HG03045 (cell line): Measurements from ENCODE around the gene ESRRG.

Source experiments
- ATAC-seq: cut with Tn5 transposase; IDR thresholded peaks from one replicate; pipeline ENCODE4 v1.9.1; 2021; ENCODE audit warnings: mild to moderate bottlenecking, moderate library complexity; ENCODE audit not compliant: unreplicated experiment

Gene ESRRG

DNA sequence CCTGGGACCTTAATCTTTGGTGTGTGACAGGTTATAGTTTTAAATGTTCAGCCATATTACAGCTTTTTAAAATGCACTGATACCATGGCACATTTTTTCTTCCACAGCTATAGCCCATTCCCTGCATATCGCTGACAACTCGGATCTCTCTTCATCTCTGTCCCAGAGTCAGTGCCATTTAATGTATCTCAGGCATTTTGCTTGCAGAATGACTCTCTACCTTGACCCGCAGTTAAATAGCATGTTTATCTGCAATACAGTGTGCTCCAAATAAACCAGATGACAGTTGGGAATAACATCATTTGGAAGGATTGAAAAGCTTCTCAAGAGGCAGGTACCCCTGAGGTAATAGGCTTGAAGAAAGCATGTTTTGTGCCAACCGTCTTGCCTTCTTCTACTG lies 200.2 kb downstream of the ESRRG start:
- no peak for ATAC-seq

DNA sequence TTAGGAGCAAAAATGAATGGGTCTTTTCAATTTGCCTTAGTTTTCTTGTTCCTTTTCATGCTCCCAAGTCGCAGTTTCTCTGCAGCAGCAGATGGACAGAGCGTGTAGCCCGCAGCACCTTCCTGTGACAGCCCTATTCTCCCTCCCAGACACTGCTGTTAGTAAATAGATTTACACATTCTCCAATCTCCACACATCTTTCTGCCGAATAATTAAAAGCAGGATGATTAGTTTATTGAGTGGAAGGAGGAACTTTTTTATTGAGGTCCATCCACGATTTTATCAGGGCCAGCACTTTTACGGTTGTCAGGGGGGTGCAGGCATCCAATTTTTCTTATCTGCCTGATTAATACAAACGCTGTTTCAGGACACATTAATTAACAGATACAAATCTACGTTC lies 201.8 kb downstream of the ESRRG start:
- ATAC-seq, result no peak

DNA sequence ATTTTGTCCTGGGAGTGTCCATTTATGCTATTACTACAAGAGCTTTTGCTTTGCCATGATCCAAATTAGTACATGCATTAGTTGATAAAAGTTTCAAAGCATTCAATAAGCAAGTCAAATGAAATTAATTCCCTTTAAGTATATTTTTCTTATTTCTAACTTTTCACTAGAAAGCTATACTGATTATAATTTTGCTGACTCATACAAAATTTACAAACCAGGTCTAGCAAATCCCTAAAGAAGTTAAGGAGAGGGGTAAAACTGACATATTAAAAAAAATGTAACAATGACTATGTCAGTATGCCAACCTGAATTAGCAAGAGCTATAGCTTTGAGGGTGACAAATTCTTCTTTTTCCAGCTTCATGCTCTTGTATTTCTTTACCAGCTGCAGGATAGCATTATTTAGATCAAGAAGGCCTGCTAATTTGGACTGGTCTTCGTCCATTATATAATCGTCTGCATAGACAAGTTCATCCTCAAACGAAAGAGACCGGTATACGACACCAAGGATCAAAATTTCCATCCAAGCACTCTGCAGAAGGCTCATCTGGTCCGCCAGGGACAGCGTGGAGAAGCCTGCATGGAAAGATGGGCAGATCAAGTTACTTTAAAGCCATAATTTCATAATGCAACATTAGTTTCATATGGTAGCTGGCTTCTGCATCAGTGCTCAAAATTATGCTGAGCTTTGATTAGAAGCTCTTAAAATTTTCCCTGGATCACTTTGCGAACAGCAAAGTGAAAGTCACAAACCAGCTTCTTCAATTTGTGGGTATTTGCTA lies 204.2 kb downstream of the ESRRG start:
- ATAC-seq, result no peak

DNA sequence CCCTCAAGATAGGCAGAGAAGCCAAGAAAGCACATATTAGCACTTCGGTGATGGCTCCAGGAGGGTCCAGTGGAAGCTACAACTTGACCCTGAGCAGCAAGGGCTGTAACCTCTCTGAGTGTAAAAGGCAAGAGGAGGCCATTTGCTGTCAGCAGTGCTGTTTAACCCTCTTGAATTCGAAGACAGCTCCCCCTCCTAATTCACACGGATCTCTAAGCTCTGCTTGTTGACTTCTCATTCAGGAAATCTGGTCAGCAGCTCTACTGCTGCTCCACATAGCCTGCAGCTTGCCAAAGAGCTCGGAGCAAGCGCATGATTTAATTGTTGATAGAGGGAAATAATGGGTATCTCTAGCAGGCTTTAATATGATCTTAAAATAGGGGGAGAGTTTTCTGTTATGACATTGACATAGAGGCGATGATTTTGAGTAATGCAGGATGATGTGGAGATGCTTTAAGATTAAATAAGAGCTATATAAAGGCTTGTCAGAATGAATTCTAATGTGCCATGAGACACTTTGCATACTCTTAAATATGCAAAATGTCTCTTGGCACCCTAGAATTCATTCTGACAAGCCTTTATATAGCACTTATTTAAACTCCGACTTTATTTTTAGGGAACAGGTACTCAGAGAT lies 220.6 kb downstream of the ESRRG start:
- no peak for ATAC-seq

DNA sequence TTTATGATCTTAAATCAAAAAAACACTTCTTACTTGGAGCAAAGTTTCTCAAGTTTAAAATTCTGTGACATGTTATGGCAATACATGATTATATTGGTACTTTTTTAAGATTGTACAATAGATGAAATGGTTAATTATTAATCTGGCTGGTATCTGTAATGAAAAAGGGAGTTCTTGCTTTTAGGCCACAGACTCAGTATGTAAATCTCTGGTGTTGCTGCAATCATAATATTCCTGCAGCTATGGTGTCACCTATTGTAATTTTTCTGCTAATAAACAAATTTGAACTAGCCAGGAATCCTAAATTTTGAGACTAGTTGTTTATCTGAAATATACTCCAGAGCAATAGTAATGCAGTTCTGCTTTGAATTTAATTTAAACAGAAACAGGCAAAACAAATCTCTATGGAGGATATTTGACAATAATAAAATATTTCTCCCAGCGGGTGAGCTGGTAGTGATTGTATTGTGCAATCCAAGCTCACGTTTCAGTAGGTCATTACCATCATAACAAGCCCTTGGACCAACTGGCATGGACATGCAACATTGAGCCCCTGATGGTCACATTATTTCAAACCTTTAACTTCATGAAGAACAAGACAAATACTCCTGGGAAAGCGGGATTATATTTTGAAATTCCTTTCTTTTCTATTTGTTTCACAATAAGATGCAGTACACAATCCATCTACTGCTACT lies 222.8 kb downstream of the ESRRG start:
- ATAC-seq, result no peak

DNA sequence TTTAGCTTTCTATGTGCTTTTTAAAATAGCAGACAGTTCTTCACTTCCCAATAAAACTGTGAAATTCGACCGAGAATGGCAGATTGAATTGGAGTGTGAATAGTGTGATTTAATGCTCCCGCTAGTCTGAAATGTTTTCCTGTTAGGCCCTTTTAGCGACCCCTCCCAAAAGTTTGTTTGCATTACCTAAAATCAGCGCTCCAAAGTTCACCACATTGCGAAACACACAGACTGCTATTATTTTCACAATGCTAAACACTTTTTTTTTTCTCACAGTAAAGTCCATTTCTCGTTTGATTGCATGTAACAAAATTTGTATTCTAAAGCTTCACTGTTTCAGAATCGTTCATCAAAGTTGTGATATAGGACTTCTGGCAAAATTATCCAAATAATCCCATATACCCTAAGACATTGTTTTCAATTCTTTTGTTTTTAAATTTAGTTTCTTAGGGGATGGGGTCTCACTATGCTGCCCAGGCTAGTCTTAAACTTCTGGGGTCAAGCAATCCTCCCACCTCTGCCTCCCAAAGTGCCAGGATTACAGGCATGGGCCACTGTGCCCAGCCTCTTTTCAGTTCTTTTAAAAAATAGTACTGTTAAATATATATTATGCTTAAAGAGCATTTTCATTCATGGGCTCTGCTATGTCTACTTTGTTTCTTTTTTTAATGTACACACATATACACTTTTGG lies 223.5 kb downstream of the ESRRG start:
- no peak for ATAC-seq

DNA sequence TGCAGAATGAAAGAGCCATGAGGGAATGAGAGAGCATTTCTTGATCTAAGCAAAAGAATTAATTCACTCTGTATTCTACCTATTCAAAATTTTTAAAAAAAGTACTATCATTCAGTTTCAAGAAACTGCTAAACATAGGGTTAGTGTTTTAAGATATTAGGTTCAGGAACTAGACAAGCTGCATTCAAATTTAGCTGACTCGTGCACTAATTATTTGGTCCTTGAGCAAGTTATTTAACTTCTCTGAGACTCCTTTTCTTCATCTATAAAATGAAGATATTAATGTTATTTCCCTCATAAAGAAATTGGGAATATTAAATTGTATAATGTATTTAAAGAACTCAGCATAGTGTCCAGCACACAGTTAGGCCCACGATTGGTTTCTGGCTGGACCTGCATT lies 225.0 kb downstream of the ESRRG start:
- no peak for ATAC-seq

DNA sequence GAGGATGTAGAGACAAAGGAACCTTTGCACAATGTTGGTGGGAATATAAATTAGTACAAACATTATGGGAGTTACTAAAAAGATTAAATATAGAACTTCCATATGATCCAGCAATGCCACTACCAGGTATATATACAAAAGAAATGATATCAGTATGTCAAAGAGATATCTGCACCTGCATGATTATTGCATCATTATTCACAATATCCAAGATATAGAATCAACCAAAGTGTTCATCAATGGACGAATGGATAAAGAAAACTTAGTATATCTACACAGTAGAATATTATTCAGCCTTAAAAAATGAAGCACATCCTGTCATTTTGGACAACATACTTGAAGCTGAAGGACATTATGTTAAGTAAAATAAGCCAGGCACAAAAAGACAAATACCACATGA lies 238.2 kb downstream of the ESRRG start:
- no peak for ATAC-seq

DNA sequence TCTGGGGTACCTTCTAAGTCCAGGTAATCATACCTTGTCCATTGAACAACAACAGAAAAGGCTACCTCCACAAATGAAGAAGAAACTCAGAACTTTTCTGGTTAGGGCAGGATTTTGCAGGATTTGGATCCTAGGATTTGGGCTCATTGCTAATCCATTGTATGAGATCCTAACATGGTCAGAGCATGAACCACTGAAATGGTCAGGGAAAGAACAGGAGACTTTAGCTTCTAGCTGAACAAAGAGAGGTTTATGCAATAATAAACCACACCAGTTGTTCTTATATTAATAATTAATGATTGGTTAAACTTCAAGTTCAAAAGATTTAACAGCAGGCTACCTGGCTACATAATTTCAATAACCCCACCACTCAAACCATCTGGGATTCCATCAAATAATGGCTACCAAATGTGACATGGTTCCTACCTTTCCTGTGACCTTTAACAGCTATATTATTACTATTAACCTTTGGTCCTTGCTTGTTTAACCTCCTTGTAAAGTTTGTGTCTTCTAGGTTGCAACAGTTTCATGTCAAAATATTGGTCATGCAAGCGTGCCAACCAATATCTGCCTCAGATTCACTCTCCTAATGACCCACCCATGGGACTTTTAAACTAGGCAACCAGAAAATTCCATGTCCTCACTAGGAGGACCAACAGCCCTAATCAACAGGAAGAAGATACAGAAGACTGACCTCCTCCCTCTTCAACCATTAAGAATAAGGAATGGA lies 239.4 kb downstream of the ESRRG start:
- no peak for ATAC-seq

DNA sequence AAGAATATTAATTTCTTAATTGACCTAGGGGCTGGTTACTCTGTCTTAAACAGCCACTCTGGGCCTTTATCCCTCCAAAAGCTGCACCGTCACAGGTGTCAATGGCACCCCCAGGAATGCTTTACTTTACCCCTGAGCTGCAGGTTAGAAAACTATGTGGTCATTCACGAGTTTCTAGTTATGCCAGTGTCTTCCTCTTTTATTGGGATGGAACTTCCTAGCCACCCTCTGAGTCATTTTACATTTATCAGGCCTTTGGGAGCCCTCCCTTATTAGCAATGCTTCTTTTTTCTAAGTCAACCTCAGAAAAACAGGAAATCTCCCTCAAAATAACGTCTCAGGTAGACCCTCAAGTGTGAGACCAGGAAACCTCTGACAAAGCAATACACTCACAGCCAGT lies 240.6 kb downstream of the ESRRG start:
- no peak for ATAC-seq

DNA sequence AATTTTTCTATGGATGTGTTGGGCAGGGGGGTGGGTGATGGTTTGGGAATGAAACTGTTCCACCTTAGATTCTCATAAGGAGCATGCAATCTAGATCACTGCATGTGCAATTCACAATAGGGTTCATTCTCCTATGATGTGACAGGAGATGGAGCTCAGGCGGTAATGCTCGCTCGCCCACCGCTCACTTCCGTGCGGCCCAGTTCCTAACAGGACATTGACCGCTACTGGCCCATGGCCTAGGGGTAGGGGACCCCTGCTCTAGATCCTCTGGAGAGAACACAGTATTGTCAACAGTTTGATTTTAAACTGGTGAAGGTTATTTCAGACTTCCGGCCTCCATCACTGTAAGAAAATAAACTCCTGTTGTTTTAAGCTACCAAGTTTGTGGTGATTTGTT lies 245.0 kb downstream of the ESRRG start:
- no peak for ATAC-seq

DNA sequence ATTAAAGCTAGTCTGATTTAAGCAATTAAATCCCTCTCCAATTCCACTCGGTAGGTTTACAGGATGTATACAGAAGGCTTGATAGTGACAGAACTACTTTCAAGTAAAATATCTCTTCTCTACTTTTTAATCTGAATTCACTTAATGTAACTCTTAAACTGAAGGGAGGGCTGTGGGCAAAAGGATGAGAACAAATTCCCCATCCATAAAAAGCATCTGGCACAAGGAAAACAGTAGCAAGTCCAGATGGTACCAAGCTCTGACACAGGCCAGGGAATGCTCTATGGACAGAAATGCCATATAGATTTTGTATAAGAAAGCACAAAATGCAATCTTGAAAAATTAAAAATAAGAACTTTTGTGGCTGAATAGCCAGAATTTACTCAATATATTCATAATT lies 246.9 kb downstream of the ESRRG start:
- ATAC-seq, result no peak

DNA sequence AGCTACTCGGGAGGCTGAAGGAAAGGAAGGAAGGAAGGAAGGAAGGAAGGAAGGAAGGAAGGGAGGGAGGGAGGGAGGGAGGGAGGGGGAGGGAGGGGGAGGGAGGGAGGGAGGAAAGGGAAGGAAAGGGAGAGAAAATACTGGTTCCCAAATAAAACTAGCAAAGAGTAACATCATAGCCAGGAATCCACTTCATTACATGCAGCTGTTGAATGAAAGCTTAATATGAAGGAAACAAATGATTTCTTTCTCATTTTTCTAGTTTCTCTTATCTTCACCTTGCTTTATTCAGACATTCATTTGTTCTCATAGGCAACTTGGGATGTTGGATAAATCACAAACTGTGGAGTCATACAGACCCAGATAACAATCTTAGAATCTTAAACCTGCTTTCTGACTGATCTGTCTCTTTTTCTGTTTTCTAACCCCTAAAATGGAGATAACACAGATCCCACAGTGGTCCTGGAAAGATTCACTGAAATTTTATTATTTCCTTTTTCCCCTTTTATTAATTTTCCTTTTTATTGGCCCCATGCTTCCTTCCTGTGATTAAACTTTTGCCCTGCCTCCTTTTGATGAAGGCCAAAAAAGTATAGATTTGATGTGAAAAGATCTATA lies 247.5 kb downstream of the ESRRG start:
- ATAC-seq, result no peak

DNA sequence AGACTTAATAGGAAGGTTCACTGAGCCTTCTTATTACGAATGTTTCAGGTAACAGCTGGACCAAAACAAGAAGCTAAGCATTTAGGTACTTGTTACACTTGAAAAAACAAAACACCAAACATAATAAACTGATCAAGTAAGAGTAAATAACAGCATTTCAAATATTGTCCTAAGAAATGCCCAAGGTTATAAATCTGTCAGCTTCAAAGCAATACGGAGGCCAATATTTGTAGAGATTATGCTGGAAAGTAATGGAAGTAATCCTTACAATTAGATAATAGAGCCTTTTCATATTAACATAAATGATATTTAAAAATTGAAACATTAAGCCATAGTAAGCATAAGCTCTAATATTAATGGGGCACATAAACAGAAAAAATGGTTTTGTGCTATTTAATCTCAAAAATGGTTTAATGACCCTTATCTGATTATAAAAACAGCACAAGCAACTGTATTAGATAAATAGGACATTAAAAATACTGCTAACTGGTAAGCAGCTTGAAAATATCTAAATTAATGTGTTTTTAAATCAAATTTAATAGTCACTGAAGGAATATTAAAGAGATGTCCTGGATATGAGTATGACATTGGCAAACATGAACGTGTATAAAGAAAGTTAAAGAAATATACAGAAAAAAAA lies 256.9 kb downstream of the ESRRG start:
- ATAC-seq, result no peak

DNA sequence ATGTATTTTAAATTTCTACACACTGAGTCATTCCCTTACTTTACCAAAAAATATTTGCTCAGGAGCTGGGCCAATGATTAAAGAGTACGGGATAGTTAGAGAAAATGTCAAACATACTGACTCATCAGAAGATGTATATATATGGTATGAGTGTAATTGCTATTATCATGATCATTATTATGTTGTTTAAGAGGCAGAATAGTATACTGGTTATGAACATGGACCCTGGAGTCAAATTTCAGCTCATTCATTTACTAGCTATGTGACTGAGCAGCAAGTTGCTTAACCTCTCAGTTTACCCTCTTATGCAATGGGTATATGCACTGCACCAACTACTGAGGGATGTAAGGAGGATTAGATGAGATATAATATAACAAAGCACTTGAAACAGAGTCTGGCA lies 258.7 kb downstream of the ESRRG start:
- no peak for ATAC-seq

DNA sequence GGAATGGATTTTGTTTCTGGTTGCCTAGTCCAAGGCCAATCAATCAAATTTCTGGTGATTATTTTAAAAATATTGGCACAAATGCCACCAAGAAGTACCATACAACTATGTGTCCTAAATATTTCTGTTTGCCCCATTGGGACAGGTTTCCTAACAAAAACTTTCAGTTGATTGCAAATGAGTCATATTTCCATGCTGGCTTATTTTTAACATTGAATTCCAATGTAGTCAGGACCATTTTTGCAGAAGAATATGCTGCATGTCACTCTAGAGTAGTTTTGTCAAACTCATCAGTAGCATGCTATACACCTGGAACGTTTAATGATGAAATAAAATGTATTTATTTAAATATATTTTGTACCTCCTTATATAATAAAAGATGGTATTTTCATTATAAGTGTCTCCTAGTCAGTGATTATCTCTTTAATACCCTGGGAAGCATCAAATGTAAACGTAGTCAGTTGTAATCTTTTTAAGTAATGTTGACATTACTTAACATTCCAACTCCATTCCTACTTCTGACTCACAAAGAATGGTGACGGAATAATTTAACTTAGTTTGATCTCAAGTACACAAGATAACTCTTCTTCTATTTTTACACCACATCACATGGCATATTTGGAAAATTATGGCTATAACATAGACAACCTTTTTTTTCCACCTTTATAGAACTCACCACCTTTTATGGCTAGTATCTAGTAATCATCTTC lies 261.0 kb downstream of the ESRRG start:
- no peak for ATAC-seq

DNA sequence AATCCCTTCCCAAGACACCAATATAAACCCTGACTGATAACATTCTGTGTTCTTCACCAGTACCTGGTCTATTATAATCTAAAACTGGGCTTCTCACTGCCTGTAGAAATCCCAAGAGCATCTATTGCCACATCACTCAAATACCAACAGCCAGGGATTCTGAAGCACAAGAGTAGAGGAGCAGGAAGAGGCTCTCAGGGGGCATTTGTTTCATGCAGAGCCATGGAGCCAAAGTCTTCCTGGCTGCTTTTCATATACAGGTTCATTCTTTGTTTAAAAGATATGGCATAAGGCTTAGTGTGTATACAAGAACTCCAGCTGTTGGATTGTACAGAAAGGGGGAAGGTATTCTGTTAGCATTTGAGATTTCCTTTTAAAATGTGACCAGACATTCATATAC lies 261.8 kb downstream of the ESRRG start:
- no peak for ATAC-seq

DNA sequence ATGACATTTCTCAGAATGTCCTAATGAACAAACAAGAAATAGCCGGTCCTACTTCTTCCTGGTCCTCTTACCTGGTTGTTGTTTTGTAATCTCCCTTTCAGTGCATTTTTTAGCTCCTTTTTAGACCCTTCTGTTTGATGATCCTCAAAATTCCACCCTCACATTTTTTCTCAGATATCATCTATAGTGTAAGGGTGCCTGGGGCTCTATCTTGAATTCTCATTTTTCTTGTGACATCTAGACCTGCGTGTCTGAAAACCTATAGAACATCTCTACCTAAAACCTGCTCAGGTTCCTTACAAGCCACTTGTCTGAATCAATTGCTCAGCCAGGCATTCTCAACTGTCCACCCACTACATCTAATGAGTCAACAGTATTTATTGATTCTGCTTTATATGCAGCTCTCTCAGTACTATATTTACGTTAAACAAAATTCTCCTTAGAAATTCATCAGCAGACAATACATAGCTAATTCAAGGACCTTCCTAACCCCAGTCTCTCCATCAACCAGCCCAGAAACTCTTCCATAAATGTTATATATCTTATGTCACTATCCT lies 263.5 kb downstream of the ESRRG start:
- no peak for ATAC-seq

DNA sequence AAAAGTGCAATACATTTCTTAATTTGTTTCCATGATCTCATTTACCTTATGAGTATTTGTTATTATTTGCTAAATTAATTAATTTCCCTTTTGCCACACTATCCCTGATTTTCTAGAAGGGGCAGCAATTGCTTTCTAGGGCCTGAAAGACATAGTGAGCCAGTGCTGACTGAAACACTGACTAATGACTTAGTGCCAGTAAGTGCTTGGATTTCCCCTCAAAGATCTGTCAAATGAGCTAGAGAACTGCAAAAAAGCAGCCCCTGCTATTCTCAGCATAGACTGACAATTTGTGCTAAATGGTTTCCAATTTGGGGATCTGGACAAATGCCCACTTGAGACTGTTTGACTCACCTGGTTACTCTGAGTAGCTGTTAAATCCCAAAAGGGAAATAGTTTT lies 264.4 kb downstream of the ESRRG start:
- ATAC-seq, result no peak
